H1 (cell line): ENCODE data around the gene POLR1H. TPM values are rescaled to one million over a fixed set of nuclear protein-coding genes. Genes with fewer than 3 reads are reported as not detected.
A peak's percentile ranks its signal among the peaks of the same experiment; 100 is the strongest.

Source experiments
- BRCA1 ChIP-seq: IDR thresholded peaks from 2 replicates; pipeline ENCODE4 v1.6.1; 2012; ENCODE audit warnings: low read depth, low read length, improper control_type of control experiment
- CHD7 ChIP-seq: fragments of 300-600 bp; sonication (generic); IDR thresholded peaks from 2 replicates; pipeline ENCODE4 v1.7.1; 2012; ENCODE audit warnings: low read length, moderate library complexity, mild to moderate bottlenecking, inconsistent platforms; ENCODE audit not compliant: insufficient replicate concordance
- CTBP2 ChIP-seq: IDR thresholded peaks from 2 replicates; pipeline ENCODE4 v1.7.0; 2011; ENCODE audit warnings: borderline replicate concordance, mild to moderate bottlenecking, moderate library complexity, mixed read lengths, low read length; ENCODE audit not compliant: insufficient read depth, insufficient read length
- E2F6 ChIP-seq: IDR thresholded peaks from 2 replicates; pipeline ENCODE4 v1.6.1; 2012; ENCODE audit warnings: inconsistent platforms
- EP300 ChIP-seq, 2 experiments: IDR thresholded peaks; 1 replicate in 1 of 2; 2 replicates in 1 of 2; pipeline ENCODE4 v1.6.1; 2011 to 2012; ENCODE audit warnings: low read depth in 2 of 2, low read length in 2 of 2, mild to moderate bottlenecking in 2 of 2, borderline replicate concordance in 1 of 2, inconsistent platforms in 1 of 2, moderate library complexity in 1 of 2
- RXRA ChIP-seq: IDR thresholded peaks from 2 replicates; pipeline ENCODE4 v1.6.1; 2011; ENCODE audit warnings: low read depth, mild to moderate bottlenecking, low read length, moderate library complexity; ENCODE audit not compliant: insufficient read depth
- SIRT6 ChIP-seq: IDR thresholded peaks from one replicate; pipeline ENCODE4 v1.7.1; 2012; ENCODE audit warnings: low read length, inconsistent platforms
- polyA plus RNA-seq, 7 experiments: library from polyadenylated mRNA; depleted of rRNA in 3 of 7; stranded (reverse) in 5 of 7; unstranded in 2 of 7; fragments of >200 nt in 5 of 7; fragments of 200-250 nt in 2 of 7; gene quantifications; 1 replicate in 5 of 7; 2 replicates in 1 of 7; 4 replicates in 1 of 7; pipeline versions ENCODE4 v1.2.1 to v1.2.3, GENCODE V29; 2011 to 2013; ENCODE audit warnings: missing spikeins in 2 of 7, mixed read lengths in 2 of 7
- total RNA-seq: library from RNA; stranded (reverse); fragmentation: NEBNext Ultra II Directional; extraction: Animal tissue kit (Norgen Biotek cat#: 25700); gene quantifications from 2 replicates; pipeline ENCODE4 v1.2.1, GENCODE V29; 2021

Gene POLR1H
- total and polyA plus RNA-seq, 2 of the 8 experiments (the other 6 are each of a cell fraction or from before 2014, with no cell fraction given), result 31.5 to 82.2 TPM

GRCh38 chr6:30101444-30102413 is 40.7 kb downstream of the POLR1H start (continued):
- no peak for TF ChIP-seq CHD7
- no peak for TF ChIP-seq RXRA
- TF ChIP-seq BRCA1, result no peak
- no peak for TF ChIP-seq SIRT6
- TF ChIP-seq CTBP2, result no peak
- TF ChIP-seq E2F6, result peak; percentile 63
- TF ChIP-seq EP300 (IDR thresholded peaks at IDR 0.05; ENCODE audit: borderline replicate concordance in 1 of 2, low read depth in 2 of 2, low read length in 2 of 2), result no peak
